SKM-1 treated with dmso at 0.1 percent for 144 hours (cell line): Measurements from ENCODE around the gene PRPSAP1.
A peak's percentile ranks its signal among the peaks of the same experiment; 100 is the strongest.
"Not testable (repeated sequence)": the region's sequence is repeated elsewhere in the genome, so short reads cannot be mapped to it uniquely, and the experiment has no call there.

ENCODE experiments used
- DNase-seq: peaks from one replicate; lab custom pipeline; 2025; ENCODE audit not compliant: unreplicated experiment; lab: John Stamatoyannopoulos, UW

Gene PRPSAP1

DNA sequence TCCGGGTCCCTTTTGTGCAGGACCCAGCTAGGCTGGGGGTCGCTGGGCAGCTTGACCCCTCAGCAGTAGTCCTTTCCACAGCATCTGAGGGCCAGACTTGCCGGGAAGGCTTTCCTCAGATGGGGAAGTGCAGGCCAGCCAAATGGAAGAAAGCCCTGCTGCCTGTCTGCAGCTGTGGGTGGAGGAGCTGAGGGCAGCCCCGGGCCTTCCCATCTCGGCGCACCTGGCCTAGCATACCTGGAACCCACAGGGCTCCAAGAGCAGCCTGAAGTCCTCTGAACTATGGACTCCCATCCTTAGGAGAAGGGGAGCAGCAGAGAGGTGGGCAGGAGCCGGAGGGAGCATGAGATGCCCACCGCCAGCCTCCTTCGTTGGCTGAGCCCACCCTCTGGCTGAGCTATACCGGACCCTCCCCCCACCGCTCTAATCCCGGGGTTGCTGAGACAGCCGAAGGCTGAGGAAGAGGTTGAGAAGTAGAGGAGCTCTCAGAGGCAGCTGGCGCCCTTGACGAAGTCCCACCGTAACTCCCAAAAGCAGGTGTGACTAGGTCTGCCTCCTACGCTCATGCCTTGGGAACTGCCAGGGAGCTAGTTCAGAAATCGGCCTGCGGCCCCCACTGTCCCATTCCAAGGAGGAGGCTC, 75.3 kb downstream of the PRPSAP1 start:
- DNase-seq, result no peak

DNA sequence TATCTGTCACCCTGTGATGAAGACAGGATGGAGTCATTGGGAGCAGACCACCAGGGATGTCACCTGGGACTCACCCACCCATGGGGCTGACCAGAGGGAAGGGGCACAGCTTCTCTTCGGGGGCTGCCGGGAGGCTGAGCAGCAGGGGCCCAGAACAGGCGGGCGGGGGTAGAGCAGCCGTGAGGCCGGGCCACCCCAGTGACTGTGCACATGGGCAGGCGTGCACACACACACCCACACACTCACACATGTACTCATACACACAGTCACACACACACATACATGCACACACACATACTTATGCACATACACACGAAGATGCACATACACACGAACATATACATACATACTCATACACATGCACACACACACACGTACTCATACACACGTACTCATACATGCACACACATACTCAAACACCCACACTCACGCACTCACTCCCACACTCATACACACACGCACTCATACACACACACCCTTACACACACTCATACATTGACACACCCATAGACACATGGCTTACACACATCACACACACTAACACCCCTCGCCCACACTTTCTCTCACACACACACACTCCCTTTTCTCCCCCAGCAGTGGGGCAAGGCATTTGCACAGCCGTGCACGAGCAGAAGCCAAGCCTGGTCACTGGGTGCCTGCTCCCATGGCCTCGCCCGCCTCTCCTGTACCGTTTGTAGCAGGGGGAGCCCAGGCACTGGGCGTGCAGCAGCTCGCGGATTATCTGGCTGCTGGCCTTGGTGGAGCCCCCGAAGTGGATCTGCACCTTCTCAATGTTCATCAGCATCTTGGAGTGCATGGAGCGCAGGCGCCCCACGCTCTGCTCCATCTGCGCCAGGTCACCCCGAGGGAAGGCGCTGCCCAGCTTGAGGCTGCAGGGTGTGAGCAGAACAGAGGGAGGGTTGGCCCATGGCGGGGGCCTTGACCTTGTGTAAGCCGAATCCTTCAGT, 76.1 kb downstream of the PRPSAP1 start:
- DNase-seq, result no peak

- DNase-seq, result no peak
Measured at GRCh38 chr17:76276461-76277299, 77.0 kb downstream of the PRPSAP1 start.

GRCh38 chr17:76276069-76276431, 77.7 kb downstream of the PRPSAP1 start:
- DNase-seq, result no peak

DNA sequence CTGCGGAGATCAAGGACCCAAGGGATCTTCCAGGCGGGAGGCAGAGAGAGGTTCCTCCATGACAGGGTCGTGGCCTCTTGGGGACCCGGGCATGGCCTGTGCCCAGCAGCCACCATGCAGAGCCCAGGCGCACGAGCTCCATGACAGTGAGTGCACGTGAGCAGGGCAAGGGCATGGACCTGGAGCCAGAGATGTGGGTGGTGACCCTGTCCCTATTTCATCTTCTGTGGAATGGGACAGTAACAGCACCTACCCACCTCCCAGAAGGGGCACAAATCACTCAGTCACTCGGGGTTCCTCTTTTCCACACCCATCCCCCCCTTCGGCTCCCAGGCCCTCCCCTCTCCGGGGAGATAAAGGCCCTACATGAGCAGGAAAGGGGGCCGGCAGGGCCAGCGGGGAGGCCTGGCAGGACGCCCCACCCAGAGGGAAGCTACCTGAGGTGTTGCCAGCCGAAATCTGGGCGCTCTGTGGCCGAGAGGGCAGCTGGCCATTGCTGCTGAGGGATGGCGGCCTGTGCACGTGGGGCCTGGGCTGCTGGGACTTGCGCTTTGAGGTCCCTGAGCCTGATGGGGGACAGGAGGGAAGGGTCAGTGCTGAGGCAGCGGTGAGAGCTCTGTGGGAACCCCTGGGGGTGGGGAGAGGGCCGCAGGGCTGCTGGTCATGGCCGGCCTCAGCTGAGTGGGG, 78.2 kb downstream of the PRPSAP1 start:
- DNase-seq, result no peak

- no peak for DNase-seq
Measured at GRCh38 chr17:76274112-76274956, 79.4 kb downstream of the PRPSAP1 start.

DNA sequence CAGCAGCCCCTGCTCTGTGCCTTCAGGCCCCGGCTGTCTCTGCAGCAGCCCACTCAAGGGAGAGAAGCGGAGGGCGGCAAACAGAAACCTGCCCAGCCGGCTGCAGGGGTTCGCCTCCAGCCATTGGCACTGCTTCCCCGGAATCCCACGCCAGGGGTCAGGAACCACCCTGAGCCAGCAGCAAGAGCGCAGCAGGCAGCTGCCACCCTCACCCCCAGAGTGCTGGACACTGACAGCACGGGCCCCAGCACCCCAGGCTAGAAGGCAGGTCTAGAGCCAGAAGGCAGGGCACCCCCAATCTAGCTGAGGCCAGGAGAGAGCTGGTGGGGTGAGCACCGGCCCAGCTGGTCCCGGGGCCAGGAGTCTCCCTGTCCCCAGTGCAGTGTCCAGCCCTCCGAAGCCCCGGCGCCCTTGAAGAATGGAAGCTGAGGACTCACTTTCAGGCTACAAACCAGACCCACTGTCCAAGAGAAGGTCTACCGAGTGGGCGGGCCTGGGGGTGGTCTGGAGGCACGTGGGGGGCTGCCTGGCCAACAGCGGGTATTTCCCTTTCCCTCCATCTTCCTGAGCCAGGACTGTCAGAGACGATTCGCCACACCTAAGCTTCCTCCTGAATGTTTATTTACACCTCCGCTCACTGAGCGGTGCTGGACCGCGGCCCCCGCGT, 80.1 kb downstream of the PRPSAP1 start:
- no peak for DNase-seq

DNA sequence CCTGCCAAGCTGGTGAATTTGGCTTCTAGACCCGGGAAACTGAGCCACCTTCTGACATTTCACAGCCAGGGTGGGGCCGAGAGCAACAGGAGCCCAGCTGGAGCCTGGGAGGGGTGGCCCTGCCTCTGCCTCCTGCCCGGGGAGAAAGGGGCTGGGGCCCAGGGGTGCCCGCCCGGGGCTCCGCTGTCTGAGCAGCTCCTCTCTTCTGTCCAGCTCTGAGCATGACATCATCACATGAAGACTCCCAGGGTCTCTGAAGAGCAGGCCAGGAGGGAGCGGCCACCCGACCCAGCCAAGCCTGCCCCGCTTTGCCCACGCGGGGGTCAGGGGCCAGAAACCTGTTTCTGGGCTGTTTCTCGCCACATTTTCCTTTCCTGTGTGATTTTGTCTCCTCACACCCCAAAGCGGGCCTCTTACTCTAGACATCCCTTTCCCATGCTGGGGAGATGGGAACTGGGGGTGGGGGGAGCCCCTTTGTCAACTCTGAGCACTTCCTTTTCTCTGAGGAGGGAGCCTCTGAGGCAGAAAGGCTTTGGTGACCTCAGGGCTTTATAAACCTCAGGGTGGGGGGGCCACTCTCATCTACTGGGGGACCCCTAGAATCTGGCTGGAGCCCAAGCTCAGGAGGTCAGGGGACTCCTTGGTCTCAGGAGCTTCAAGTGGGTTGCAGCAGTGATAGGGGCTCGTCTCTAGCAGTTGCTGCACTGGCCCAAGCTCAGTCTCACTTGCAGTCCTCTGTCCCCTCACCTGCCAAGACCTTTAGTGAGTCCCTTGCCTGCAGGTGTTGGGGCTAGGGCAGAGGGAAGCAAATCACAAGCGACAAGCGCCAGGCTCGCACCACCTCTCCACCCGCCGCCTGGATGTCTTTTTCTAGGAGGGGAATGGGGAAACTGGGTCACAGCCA, 80.9 kb downstream of the PRPSAP1 start:
- DNase-seq, result no peak

- no peak for DNase-seq
Measured at GRCh38 chr17:76271669-76272540, 81.8 kb downstream of the PRPSAP1 start.

GRCh38 chr17:76270770-76271668, 82.7 kb downstream of the PRPSAP1 start:
- no peak for DNase-seq

DNA sequence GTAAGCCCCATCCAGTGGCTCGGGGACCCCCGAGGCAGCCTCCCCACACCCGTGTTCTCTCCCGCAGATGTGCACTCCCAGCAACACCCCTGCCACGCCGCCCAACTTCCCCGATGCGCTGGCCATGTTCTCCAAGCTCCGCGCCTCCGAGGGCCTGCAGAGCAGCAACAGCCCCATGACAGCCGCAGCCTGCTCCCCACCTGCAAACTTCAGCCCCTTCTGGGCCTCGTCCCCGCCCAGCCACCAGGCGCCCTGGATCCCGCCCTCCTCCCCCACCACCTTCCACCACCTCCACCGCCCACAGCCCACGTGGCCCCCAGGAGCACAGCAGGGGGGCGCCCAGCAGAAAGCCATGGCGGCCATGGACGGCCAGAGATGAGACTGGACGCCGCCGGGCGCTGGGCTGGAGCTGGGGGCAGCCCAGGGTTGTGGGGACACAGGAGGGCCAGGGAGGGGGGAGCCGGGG, 83.6 kb downstream of the PRPSAP1 start:
- no peak for DNase-seq

DNA sequence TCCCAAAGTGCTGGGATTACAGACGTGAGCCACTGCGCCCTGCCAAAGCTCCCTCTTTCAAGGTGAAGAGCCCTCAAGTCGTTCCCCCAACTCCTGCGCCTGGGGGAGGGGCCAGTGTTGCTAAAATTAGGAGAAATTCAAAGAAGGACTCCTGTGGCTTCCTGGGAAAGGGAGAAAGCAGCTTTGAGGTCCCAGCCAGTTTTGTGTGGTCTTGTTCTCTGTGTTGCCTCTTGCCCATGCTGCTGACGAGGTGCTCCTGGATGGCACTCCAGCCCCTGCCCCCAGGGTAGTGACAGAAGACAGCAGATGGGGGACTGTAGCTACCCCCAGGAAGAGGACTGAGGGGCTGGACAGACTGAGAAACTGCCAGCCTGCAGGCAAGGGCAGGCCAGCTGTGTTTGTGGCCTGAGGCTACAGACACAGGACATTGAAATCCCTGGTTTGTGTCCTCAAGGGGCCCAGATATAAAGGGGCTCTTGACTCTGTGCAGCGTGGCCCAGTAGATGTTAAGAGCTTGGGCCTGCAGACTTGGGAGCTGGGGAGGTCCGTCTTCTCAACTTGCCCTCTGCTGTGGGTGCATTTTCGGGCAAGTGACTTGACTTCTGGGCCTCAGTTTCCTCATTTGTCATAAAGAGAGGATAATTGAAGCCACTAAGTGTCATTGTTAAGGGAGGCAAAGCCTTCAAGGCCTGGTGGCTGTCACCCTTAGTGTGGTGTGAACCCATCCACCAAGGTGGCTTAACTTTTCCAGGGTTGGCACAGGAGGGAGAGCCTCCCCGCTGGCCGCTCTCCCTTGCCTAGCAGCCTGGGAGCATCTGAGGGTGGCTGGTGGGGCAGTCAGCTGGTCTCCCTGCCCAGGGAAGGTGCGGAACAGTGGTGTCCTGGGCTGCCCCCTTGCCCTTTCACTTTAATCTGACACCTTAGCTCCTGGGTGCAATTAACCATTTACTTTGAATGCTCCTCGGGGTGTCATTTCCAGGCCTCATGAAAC, 84.4 kb downstream of the PRPSAP1 start:
- no peak for DNase-seq

- peak; percentile 87 for DNase-seq
Measured at GRCh38 chr17:76268015-76268749, 85.5 kb downstream of the PRPSAP1 start.

- not testable (repeated sequence) for DNase-seq
Measured at GRCh38 chr17:76267581-76268001, 86.1 kb downstream of the PRPSAP1 start.
